ENCODE results near the gene LHX6. TPM values are rescaled to one million over a fixed set of nuclear protein-coding genes. Genes with fewer than 3 reads are reported as not detected.

Gene LHX6
- total and polyA plus RNA-seq, 9 of the 15 experiments (the other 6 are each of a cell fraction or from before 2014, with no cell fraction given): 2.8 to 16.3 (median 7.9) TPM

GRCh38 chr9:122274055-122274454, 45.3 kb upstream of the LHX6 start:
- DNase-seq (ENCODE audit: extremely low read depth in 1 of 4, low spot score in 3 of 4): peak in 1 of 4 experiments; percentile 13
- BruUV-seq (replicated peaks): no TSS peak
- in situ Hi-C loops (cut with MboI) (no loop called here), intact Hi-C loops (cut with micrococcal nuclease) (no loop called here)
- no peaks in the 10 kb centered on the region for H3K27me3 ChIP-seq (ENCODE audit: control insufficient read depth in 2 of 2, insufficient read depth in 2 of 2, low read length in 2 of 2)
- H4K20me1 ChIP-seq (replicated peaks; ENCODE audit: control insufficient read depth, insufficient read depth, low read length): 0 out of 2 replicates have a peak, but pooled peaks cover 3% of the 10 kb centered on the region
- H3K79me2 ChIP-seq (ENCODE audit: control insufficient read depth, insufficient read depth, low read length): peaks cover 93% of the 10 kb centered on the region
- peaks cover 82% of the 10 kb centered on the region for H3K36me3 ChIP-seq (ENCODE audit: control insufficient read depth, insufficient read depth, low read length)
- no peak for FAIRE-seq
- ATAC-seq: peak; percentile 51; the same call in 1 of the 3 replicates
- no peak for TF ChIP-seq ZNF175 (CRISPR knock-in tag; IDR thresholded peaks at IDR 0.05; ENCODE audit: low read depth)
- no peak for TF ChIP-seq NFE2L1 (tag; IDR thresholded peaks at IDR 0.05; ENCODE audit: borderline replicate concordance, low read depth)
- TF ChIP-seq ZNF668 (CRISPR knock-in tag; IDR thresholded peaks at IDR 0.05): no peak
- peak; percentile 71 for TF ChIP-seq RBM25 (IDR thresholded peaks at IDR 0.05; ENCODE audit: low read depth, low read length, severe bottlenecking)
- TF ChIP-seq, protein P1, sequence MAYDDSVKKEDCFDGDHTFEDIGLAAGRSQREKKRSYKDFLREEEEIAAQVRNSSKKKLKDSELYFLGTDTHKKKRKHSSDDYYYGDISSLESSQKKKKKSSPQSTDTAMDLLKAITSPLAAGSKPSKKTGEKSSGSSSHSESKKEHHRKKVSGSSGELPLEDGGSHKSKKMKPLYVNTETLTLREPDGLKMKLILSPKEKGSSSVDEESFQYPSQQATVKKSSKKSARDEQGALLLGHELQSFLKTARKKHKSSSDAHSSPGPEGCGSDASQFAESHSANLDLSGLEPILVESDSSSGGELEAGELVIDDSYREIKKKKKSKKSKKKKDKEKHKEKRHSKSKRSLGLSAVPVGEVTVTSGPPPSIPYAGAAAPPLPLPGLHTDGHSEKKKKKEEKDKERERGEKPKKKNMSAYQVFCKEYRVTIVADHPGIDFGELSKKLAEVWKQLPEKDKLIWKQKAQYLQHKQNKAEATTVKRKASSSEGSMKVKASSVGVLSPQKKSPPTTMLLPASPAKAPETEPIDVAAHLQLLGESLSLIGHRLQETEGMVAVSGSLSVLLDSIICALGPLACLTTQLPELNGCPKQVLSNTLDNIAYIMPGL (CRISPR knock-in tag; IDR thresholded peaks at IDR 0.05): no peak
- no peaks in the 10 kb centered on the region for H3K9me1 ChIP-seq (ENCODE audit: control insufficient read depth, insufficient read depth, low read length)
- no peak overlapping the region for H2AFZ ChIP-seq (ENCODE audit: low read depth, low read length)
- peaks cover 4% of the 10 kb centered on the region for H3K9me3 ChIP-seq (replicated peaks; ENCODE audit: control insufficient read depth, insufficient read depth, low read depth, low read length)
- no peak overlapping the region for H3K4me2 ChIP-seq (ENCODE audit: insufficient read depth, low read length)
- POLR2A ChIA-PET: no interaction called here
- H3K4me3 ChIP-seq: no peak overlapping the region
- H3K4me1 ChIP-seq (replicated peaks in 1 of 2; ENCODE audit: control insufficient read depth in 2 of 2, insufficient read depth in 2 of 2, low read length in 2 of 2): no peaks in the 10 kb centered on the region
- 85% methylated on average over 2 of the region's 2 CpGs for WGBS (ENCODE audit: insufficient coverage, low coverage, missing lambda C conversion rate)
- H3K27ac ChIP-seq (ENCODE audit: extremely low read depth, low read depth, low read length): no peak overlapping the region
- H3K9ac ChIP-seq (ENCODE audit: insufficient read depth in 1 of 2, low read depth in 2 of 2, low read length in 2 of 2): no peak overlapping the region
- CTCF ChIA-PET (ENCODE audit: low intra/inter-chr PET ratio): no interaction called here

All from K562 (cell line).